NCI-H1694 treated with DMSO at 0.1 percent for 48 hours (cell line): Measurements from ENCODE around the gene OR2M2.

Experiments
- DNase-seq: peaks from one replicate; lab custom pipeline; 2025; lab: John Stamatoyannopoulos, UW

OR2M2 gene, protein sequence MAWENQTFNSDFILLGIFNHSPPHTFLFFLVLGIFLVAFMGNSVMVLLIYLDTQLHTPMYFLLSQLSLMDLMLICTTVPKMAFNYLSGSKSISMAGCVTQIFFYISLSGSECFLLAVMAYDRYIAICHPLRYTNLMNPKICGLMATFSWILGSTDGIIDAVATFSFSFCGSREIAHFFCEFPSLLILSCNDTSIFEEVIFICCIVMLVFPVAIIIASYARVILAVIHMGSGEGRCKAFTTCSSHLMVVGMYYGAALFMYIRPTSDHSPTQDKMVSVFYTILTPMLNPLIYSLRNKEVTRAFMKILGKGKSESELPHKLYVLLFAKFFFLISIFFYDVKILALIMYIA

DNA sequence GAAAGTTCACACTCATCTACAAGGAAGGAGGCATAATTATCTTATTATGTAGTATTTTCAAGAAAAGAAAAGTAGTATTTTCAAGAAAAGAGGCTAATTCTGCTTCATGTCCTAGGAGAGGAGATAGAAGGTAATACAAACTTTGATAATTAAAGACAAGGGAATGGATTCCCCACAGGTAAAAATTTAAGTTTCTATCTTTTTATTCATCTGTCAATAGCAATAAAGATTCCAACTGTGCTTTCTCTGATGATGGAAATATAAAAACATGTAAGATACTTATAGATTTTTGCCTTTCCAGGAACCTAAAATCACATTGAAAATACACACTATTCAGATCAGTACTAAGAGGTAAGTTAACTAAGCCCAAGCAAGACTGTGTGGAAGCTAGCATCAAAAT lies at the start of gene OR2M2:
OR2M2 (plus strand) TSS at position 301 of the 400 bp plus-strand sequence. CDS start 5,165 bp downstream, outside the sequence.
- DNase-seq = no peak

DNA sequence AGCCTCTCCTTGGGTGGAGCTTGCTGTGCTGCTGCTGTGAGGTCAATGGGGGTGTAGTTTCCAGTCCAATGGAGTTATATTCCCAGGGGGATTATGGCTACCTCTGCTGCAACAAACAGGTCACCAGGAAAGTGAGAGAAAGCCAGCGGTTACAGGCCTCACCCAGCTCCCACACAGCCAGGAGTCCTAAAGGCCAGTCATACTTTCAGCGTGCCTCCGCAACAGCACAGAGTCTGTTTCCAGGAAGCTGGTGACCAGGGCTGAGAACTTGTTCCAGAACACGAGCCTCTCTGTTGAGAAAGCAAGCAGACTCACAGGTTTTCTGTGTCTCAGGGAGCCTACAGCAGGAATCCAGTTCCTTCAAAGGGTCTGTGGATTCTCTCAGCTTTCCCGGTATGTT lies 47.0 kb upstream of the OR2M2 start:
- DNase-seq = no peak

GRCh38 chr1:248136811-248137210 lies 37.8 kb upstream of the OR2M2 start:
- DNase-seq = no peak

GRCh38 chr1:248140846-248141245 lies 33.8 kb upstream of the OR2M2 start:
- no peak for DNase-seq

GRCh38 chr1:248143311-248143710 lies 31.3 kb upstream of the OR2M2 start:
- no peak for DNase-seq

- no peak for DNase-seq
These were observed 30.0 kb upstream of the OR2M2 start, which contains the start of gene OR2M5 for GRCh38 chr1:248144513-248145198. TSS of gene OR2M5 (plus strand) at chr1:248145148. CDS start at chr1:248145148, 0 bp downstream.

GRCh38 chr1:248152056-248152827 lies 22.4 kb upstream of the OR2M2 start:
- no peak for DNase-seq

DNA sequence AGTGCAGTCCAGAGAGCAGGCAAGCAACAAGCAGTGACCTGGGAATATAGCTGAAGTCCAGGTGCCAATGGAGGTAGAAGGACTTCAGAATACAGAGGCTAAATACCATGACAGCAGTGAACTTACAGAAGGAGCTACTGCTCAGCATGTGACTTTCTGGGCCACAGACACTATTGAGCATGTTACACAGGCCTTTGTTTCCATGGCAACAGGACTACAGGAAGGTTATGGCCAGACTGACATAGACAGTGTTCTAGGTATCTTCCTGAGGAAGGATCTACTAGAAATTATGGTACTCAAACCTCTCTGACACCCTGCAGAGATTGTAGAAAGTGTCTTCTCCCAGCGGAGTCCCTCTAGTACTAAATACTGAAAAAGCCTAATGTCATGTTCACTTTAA lies 18.7 kb upstream of the OR2M2 start:
- DNase-seq = no peak

DNA sequence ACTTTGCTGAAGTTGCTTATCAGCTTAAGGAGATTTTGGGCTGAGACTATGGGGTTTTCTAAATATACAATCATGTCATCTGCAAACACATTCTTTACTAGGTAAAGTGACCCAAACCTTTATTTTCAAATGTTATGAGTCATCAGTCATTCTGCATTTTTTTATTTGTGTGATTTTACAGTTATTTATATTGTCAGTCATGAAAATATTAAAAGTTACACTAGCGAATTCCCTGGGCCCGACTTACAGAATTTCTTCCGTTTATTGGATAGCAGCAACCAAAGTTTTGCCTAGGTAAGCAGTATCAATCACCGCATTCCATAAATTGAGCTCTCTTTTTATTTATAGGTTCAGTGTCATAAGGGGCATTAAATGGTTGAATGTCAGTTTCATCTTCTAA lies 15.9 kb upstream of the OR2M2 start:
- no peak for DNase-seq

DNA sequence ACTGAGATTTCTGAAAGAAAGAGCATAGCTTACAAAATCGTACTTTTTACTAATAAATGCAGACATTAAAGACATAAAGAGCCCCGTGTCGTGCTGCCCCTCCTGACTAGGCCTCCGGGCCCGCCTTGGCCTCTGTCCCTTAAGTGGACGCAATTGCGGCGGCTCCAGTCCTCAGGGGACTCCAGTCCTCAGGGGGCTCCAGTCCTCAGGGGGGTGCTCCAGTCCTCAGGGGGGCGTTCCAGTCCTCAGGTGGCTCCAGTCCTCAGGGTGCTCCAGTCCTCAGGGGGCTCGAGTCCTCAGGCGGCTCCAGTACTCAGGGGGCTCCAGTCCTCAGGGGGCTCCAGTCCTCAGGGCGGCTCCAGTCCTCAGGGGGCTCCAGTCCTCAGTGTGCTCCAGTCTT lies 10.6 kb upstream of the OR2M2 start:
- no peak for DNase-seq

GRCh38 chr1:248165186-248165585 lies 9.4 kb upstream of the OR2M2 start:
- DNase-seq = no peak

DNA sequence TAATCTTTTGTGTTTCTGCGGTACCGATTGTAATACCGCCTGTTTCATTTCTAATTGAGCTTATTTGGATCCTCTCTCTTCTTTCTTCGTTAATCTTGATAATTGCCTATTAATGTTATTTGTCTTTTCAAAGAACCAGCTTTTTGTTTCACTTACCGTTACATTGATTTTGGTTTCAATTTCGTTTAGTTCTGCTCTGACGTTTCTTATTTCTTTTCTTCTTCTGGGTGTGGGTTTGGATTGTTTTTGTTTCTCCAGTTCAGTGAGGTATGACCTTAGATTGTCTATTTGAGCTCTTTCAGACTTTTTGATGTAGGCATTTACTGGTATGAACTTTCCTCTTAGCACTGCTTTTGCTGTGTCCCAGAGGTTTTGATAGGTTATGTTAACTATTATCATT lies 9.4 kb downstream of the OR2M2 start:
- DNase-seq = no peak

GRCh38 chr1:248187363-248187762 lies 12.7 kb downstream of the OR2M2 start:
- DNase-seq = no peak

GRCh38 chr1:248189026-248189425 lies 14.4 kb downstream of the OR2M2 start:
- DNase-seq = no peak

GRCh38 chr1:248194117-248194516 lies 19.5 kb downstream of the OR2M2 start:
- no peak for DNase-seq

GRCh38 chr1:248196965-248197364 lies 22.3 kb downstream of the OR2M2 start, which contains the start of gene OR2M3:
TSS of gene OR2M3 (plus strand) at chr1:248197265. CDS start at chr1:248203068, 5,803 bp downstream.
- no peak for DNase-seq

DNA sequence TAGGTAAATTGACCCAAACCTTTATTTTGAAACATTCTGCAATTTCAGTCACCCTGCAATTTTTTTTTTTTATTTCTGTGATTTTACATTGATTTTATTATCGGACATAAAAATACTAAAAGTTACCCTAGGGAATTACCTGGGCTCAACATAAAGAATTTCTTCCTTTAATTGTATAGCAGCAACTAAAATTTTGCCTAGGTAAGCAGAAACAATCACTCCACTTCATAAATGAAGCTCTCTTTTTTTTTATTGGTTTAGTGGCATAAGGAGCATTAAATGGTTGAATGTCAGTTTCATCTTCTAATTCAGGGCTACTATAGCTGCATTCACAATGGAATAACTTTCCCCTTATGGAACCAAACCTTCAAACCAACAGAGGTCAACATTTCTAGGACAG lies 41.3 kb downstream of the OR2M2 start:
- DNase-seq = no peak

GRCh38 chr1:248225537-248225936 lies 50.9 kb downstream of the OR2M2 start:
- no peak for DNase-seq

DNA sequence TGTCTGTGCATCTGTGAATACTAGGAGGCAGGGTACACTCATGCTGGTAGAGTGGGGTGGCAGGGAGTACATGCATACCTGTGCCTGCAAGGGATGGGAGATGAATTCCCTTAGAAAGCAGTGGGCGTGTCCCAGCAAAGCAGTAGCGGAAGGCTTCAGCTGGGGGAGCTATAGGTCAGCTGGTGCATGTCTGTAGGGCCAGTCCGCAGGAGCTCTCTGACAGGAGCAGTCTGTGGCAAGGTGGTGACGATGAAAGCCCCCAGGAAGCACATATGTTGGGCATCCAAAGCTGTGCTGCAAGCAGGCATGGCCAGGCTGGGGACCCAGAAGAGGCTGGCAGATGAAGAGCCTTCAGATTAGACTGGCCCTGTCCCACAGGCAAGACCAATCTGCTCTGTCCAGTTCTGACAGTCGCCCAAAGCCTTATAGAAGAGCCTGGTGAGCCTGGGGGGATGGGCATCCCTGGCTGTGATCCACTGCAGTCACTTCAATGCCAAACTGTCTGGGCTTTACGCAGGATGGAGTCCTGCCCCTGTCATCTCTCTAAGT lies 54.8 kb downstream of the OR2M2 start:
- DNase-seq = no peak
